Midbrain (tissue), 1 donor: ENCODE results near the gene TMED1.

Source experiments
- DNase-seq: peaks from one replicate; lab custom pipeline; 2025; lab: John Stamatoyannopoulos, UW

TMED1 gene

DNA sequence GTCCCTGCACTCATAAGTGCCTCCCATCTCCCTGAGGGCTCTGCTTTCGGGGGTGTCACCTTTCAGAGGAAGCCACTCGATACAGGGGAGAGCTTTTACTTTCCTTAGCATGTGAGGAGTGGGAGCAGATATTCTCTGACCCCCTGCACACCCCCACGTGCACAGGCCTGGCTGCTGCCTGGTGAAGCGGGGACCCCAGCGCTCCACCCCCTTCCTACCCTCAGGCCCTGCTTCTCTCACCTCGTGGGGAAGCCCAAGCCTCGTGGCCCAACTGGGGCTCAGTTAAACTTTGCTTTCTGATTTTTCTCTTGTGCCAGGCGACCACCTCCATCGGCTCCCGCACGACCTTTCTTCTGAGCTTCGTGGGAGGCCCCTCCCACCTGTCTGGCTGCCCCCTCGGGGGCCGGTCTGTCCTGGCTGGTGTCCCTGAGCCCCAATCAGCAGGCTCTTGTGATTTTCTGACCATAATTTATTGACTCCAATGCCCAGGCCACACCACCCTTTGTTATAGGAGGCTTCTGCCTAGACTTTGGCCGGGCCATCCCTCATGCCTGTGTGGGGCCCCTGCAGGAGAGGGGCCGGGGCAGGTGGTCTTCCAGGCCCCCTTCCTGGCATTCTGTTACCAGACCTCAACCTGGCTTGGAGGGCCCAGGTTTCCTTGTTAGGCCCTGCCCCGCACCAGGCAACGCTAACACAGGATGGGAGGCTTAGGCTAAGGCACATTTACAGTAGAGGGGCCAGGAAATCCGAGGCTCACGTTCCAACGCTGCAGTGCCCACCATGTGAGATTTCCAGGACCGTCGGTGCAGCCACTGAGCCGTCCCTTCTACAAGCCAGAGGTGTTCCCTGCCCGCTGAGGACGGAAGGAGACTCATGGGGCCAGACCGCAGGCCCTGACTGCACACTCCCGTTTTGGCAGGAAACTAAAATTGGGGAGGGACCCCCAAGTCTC is 3.7 kb downstream of the TMED1 start:
- DNase-seq: no peak

DNA sequence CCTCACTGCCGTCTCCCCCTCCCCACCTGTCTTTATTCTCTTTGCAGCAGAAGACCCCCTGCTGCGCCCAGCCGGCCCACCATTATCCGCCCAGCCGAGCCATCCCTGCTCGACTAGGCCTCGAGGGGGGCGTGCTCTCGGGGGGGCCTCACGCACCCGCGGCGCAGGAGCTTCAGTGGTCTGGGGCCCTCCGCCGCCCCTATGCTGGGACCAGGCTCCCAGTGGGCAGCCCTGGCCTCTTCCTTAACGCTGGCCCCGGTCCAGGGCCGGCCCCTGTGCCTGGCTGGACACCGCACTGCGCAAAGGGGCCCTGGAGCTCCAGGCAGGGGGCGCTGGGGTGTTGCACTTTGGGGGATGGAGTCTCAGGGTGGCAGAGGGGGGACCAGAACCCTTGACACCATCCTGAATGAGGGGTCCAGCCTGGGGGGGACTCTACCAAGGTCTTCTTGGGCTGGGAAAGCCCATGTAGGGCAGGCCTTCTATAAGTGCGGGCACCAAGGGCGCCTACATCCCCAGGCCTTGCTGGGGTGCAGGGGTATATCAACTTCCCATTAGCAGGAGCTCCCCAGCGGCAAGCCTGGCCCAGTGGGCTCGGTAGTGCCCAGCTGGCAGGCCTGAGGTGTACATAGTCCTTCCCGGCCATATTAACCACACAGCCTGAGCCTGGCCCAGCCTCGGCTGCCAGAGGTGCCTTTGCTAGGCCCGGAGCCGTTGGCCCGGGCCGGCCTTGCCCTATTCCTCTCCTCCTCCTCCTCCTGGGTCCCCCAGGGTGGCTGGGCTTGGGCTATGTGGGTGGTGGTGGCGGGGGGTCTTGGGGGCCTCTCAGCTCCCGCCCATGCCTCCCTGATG is 4.9 kb downstream of the TMED1 start:
- DNase-seq: no peak

DNA sequence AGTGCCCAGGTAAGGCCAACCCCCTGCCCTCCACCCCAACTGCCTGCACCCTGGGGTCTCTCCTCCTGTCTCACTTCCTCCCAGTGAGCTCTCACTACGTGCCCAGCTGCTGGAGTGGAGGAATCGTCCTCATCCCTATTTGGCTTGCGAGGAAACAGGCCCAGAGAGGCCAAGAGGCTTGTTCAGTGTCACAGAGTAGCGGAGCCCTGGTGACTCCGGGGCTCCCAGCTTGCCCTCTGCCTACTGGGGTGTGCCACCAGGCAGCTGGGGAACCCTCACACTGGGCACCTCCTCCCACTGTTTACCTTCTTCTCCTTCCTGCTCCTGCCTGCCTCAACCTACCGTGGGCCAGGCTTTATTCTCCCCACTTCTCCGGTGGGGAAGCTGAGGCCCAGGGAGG is 5.6 kb downstream of the TMED1 start:
- no peak for DNase-seq

DNA sequence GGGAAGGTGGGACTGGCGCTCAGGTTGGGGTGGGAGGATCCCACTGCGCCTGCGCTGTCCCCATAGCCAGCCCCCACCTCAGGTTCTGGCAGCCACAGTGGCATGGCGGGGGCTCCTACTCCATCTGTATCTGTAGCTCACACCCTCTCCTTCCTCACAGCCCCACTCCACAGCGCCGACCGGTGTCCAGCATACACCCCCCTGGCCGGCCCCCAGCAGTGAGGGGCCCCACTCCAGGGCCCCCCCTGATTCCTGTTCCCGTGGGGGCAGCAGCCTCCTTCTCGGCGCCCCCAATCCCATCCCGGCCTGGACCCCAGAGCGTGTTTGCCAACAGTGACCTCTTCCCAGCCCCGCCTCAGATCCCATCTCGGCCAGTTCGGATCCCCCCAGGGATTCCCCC is 6.0 kb downstream of the TMED1 start:
- DNase-seq: no peak

DNA sequence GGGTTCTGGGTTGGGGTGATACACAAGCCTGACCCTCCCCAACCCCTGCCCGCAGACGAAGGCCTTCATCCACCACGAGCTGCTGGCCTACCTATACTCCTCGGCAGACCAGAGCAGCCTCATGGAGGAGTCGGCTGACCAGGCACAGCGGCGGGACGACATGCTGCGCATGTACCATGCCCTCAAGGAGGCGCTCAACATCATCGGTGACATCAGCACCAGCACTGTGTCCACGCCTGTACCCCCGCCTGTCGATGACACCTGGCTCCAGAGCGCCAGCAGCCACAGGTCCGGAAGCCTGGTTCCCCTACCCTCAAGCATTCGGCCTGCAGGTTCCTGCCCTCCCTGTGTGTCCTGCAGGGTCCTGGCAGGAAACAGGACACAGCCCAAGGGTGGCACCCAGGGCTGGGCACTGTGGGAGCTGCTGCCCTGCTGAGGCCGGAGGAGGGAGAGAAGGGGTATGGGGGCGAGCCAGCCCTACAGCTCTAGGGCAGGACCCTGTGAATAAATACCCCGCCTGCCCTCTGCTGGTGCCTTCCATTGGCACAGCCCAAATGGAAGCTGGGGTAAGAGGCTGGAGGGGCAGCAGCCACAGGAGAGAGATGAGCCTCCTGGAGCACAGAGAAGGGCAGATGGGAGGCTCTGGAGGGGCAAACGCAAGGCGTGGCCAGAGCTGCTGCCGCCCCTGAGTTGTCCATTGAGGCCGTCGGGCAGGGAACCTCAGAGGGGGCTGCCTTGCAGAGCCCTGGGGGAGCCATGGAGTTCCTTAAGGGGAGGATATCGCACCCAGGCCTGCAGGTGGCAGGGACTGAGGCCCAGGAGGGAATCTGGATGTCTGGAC is 6.8 kb downstream of the TMED1 start:
- DNase-seq: no peak

DNA sequence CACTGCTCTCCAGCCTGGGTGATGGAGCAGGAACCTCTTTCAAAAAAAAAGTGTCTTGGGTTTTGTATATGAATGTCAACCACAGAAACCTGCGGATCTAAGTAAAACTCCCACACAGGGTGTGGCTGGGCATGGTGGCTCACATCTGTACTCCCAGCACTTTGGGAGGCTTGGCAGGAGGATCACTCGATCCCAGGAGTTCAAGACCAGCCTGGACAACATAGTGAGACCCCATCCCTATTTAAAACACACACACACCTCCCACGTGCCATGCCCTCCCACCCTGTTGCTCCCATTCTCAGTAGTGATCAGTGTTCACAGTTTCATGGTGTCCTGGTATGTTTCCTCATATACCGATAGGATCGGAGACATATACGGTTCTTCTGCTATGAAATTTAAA is 9.2 kb downstream of the TMED1 start:
- no peak for DNase-seq

DNA sequence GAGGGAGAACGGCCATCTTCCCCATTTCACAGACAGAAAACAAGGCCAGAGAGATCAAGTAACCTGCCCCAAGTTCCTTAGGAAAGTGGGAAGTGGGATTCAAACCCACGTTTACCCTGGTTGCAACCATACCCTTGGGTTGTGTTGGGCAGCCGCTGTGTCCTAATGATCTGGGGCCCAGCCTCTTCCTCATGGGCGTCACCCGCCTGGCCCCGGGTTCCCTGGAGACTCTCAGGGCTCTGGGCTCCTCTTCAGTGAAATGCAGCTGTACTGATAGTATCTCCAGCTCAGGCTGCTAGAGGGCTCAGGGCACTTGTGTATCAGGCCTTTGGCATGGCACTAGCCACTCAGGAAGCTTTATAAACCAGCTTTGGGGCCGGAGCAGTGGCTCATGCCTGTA is 9.8 kb downstream of the TMED1 start:
- DNase-seq: no peak

DNA sequence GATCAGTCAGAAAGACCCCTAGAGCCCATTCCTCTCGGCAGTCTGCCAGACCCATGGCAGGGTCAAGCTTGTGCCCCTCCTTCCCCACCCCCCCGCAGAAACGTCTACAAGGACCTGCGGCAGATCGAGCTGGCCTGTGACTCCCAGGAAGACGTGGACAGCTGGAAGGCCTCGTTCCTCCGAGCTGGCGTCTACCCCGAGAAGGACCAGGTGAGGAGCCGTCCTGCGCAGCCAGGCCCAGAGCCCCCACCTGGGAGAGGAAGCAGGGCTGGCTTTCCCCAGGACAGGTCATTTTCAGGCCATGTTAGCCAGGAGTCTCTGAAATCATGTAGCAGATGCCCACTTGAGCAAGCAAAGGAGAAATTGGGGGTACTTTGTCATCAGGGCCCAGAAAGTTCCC is 12.3 kb downstream of the TMED1 start:
- DNase-seq: no peak

DNA sequence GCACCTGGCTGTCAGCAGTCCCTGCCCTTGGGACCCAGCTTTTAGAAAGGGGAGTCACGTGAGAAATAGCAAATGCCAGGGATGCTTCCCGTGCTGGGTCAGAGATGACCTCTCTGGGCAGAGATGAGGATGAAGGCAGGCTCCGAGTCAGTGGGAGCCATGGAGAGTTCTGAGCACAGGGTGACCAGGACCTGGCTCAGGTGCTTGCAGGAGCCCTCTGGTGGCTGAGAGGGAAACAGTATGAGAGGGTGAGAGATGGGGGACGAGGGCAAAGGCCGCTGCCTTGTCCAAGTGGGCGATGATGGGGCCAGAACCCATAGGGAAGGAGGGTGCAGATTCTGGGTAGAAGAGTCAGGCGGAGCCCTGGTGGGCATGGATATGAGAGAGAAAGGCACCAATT is 15.8 kb downstream of the TMED1 start:
- DNase-seq: no peak

DNA sequence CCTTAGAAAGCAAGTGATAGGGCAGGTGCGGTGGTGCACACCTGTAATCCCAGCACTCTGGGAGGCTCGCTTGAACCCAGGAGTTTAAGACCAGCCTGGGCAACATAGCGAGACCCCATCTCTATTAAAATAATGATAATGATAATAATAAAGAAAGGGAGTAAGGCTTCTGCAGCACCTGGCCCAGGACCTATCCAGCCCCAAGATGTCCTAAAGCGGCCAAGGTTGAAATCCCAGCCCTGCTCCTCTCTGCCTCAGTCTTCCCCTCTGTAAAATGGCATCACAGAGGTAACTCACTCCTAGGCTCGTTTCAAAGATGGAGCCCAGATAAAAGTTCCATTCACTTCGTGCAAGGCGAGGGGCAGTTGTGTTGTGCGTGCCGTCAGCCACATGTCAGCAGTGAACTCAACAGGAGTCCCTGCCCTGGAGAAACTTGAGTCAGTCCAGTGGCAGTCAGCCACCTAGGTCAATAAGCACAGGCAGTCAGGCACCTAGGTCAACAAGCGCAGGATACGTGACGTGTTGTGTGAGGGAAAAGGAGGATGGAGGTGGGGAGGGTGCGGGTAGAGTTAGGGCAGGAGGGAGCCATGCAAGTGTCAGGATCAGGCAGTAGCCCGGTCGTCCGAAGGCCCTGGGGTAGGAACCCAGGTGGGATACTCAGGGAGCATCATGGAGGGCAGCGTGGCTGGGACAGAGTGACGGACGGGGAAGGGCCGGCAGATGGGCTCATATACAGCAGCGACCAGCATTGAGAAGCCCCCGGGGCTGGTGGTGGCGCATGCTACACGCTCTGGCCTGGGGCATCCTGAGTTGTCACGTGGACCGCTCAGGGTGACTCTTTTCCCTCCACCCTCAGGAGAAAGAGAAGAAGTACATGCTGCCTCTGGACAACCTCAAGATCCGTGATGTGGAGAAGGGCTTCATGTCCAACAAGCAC is 16.6 kb downstream of the TMED1 start:
- DNase-seq: no peak

DNA sequence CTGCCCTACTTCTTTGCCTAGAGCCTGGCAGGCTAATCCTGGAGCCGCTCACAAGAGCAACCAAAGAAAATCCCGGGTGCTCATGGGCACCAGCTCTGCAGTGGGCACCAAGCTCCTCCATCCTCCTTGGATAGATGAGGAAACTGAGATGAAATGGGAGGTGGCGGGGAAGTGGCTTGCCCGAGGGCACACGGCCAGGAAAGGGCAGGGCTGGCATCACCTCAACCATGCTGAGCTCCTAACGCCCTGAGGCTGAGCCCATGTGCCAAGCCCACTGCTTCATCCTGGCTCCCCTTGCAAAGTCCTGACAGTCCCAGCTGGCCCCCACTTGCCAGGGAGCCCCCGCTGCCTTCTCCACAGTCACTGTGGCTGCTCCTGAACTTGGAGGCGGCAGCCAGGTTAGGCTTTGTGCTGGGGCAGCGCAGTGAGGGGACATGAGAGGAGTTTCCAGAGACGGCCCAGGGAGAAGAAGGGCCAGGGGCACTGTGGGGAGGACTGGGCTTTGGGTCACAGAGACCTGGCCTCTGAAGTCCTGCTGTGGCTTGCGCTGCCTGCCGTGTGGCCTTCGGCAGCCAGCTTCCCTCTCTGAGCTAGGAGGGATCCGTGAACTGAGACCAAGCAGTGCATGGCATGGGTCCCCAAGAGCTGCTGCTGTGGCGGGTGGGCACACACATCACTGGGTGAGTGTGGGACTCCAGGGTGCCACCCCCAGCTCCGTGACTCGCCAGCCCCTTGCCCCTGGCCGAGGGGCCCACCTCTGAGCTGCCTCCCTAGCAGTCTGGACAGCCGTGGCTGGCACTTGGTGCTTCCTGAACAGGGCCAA is 17.5 kb downstream of the TMED1 start:
- DNase-seq: no peak

DNA sequence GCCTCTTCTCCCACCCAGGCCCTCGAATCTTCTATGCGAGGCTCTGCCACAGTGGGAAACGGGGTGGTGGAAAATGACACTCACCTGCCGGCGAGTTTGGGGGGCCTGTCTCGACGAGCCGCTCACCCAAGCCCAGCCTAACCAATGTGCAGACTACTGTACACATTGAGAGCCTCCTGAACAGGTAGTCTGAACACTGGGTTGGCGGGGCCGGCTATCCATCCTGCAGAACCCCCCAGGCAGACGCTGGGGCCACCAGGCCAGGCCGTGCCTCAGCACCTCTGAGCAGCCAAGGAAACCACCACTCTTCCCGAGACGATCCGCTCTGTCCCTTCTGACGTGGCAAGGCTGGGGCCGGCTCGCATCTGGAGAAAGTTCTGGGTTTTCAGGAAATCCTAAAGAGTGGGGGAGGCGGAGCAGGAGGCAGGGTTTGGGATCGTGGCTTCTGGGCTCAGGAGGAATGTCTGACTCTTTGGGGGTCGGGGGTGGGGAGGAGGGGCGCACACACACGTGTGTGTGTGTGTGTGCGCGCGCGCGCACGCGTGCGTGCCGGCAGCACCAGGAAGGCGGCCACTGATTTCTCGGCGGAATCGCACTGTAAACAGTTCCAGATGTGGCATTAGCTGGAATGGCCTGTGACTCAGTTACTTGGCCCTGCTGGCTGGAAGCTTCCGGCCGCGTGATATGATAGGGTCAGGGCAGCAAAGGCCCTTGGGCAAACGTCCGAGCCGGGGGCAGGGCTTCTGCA is 18.5 kb downstream of the TMED1 start:
- no peak for DNase-seq

DNA sequence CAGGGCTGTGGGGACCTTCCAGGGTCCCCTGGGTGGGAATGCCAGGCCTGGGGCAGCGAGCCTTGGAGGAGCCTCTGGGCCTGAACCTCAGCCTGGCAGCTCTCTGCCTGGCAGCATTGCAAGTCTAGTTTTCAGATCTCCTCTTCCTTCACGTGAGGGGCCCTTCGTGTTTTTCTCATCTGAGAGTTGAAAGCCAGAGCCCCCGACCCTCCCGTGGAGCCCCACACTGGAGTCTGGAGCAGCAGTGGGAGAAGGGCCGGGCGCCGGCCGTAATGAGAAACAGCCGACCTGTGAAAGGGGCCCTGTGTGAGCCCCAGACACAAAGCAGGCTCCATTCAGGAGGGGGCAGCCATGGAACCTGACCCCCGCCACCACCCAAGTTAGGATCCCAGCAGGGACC is 19.3 kb downstream of the TMED1 start:
- DNase-seq: no peak

DNA sequence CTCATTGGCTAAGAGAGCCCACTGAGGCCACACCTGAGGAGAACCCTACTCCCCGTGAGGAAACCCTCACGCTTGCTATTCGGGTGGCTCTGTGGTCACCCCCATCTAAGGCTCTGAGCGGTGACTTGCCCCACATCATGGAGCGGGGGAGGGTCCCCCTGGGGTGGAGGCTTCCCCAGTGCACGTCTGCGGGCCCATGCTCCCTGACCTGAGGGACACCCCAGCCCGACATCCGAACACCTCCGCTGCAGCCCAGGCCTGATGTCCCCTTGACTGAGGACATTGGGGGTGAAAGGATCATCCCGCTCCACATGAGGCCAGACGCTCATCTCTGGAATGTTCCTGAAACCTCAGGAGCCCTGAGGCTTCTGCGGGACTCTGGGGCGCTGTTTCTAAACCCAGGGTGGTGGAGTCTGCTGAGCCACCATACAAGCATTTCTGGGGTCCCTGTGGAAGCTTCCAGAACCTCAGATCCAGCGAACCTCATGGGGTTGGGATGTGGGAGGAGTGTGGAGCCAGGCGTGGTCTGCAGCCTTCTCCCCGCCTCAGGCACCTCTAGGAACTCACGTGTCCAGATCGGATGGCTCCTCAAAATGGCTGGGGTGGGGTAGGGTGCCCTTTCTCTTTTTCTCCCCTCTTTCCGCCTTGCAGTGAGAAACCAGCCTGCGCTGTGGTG is 19.9 kb downstream of the TMED1 start:
- no peak for DNase-seq

DNA sequence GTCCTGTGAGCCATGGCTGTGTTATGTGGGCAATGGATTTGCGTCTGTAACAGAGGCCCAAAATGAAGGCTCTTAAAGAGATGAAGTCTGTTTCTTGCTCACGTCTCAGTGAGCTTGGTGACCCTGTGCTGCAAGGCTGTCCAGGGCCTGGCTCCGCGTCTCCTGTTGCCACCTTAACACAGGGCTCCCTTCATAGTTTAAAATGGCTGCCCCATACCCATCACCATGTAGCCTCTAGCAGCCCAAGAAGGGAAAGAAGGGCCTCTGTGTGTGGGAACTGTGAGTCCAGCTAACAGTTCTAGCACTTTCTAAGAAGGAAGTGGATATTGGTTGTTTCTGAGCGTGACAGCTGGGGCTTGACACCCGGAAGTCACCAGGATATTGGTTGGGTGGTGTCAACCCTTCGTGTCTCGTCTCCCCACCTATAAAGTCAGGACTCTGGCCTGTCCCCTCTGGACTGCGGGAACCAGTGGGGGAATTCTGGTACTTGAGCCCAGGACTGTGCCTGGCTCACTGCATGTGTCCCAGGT is 20.9 kb downstream of the TMED1 start:
- DNase-seq: no peak

DNA sequence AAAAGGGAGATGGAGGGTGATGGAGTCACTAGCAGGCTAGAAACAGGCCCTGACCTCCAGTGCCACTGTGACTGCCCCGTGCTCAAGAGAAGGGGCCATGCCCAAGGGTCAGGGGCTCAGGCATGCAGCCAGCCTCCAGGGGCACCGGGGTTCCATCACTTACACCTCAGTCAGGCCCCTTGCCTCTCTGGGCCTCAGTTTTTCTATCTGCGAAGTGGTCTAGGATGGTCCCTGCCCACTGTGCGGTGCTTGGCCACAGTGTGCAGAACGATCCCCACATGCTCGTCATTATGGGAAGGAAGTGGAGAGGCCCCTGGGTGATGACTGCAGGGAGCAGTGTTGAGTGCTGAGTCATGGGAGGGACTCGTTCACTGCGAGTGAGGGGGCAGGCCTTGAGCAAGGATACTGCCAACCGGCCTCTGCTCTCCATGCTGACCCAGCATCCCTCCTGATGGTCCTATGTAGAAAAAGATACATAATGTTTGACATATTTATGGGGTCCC is 23.1 kb downstream of the TMED1 start:
- DNase-seq: peak; percentile 1

DNA sequence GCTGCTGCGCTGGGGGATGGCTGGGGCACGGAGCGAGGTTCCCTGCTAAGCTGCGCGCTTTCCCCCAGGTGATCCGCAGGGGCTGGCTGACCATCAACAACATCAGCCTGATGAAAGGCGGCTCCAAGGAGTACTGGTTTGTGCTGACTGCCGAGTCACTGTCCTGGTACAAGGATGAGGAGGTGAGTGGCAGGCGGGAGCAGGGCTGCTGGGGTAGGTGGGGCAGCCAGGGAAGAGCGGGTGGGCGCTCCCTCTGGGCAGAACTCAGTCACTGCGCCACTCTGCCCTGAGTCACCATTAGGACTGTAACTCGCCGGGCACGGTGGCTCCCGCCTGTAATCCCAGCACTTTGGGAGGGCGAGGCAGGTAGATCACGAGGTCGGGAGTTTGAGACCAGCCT is 23.8 kb downstream of the TMED1 start:
- no peak for DNase-seq

DNA sequence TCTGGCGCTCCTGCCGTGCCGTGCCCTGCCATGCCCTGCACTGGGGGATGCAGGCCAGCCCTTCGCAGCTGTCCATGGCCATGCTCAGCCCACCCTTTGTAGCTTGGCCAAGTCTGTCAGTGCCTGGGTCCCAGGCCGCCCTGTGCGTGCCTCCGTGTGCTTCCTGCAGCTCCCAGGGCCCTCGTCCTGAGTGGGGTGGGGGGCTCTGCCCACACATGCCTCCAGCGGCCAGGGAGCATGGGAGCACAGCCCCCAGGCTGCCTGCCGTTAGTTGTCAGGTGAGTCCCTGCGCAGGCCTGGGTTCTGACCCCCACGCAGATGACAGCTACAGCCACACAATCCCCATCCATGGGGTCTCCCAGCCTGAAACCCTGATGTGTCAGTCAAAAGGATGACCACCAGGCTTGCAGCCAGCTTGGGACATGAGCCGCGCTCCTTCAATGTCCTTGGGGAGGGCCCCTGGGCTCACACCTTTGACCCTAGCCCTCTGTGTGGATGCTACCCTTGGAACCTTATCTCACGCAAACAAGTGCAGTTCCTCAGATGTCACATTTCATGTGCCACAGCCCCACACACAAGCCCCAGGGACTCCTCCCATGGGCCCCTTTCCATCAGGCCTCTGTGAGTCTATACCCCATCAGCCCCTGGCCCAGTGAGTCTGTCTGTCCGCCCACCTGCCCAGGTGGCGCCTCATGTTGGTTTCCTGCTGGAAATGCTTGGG is 24.5 kb downstream of the TMED1 start:
- DNase-seq: no peak
